ENCODE data around the gene ADAMTSL5.

ADAMTSL5 gene

GRCh38 chr19:1460033-1460995, 52.5 kb downstream of the ADAMTSL5 start:
- no peak for DNase-seq

GRCh38 chr19:1459479-1459878, 53.3 kb downstream of the ADAMTSL5 start:
- DNase-seq, result no peak

- DNase-seq, result no peak
Observed at GRCh38 chr19:1457892-1458291, 54.9 kb downstream of the ADAMTSL5 start.

GRCh38 chr19:1457031-1457739, 55.6 kb downstream of the ADAMTSL5 start:
- DNase-seq, result no peak

GRCh38 chr19:1456121-1456900, 56.5 kb downstream of the ADAMTSL5 start:
- DNase-seq, result no peak

GRCh38 chr19:1455336-1456120, 57.3 kb downstream of the ADAMTSL5 start:
- DNase-seq, result peak; percentile 93

All from NCI-H1048 (cell line).